B cell (primary cell): ENCODE data around the gene ZSWIM3. TPM values are rescaled to one million over a fixed set of nuclear protein-coding genes. Genes with fewer than 3 reads are reported as not detected.

ENCODE experiments used
- ATAC-seq: fragments of 200-7000 bp; cut with Tn5 transposase; one replicate; pipeline ENCODE4 v1.10.0; 2021; ENCODE audit warnings: low read depth, mild to moderate bottlenecking, moderate number of reproducible peaks, moderate library complexity
- CTCF ChIA-PET: fragments of 350-600 bp; sonication (Branson Sonifier 250); formaldehyde crosslinking; loops from one replicate; lab custom pipeline; 2021; ENCODE audit warnings: antibody characterized with exemption, inconsistent platforms; lab: Charles Lee
- POLR2A ChIA-PET: fragments of 350-600 bp; sonication (Branson Sonifier 250); formaldehyde crosslinking; loops from one replicate; lab custom pipeline; 2021; ENCODE audit warnings: antibody characterized with exemption; lab: Charles Lee
- DNase-seq: peaks from one replicate; pipeline ENCODE4 v3.0.0; 2013
- H2AFZ ChIP-seq: 2 replicates; pipeline ENCODE4 v1.6.1; 2012; ENCODE audit warnings: mild to moderate bottlenecking, low read depth, low read length; ENCODE audit not compliant: insufficient read depth, poor library complexity, severe bottlenecking
- H3K27ac ChIP-seq, 2 donors: 1 replicate in 1 of 2; 2 replicates in 1 of 2; pipeline ENCODE4 v1.5.1; 2012 to 2013; ENCODE audit warnings: low read length in 2 of 2, mild to moderate bottlenecking in 2 of 2, moderate library complexity in 1 of 2
- H3K27me3 ChIP-seq, 4 experiments: fragments of 200-600 bp in 1 of 4; sonication (generic) in 1 of 4; replicated peaks in 1 of 4; 1 replicate in 2 of 4; 2 replicates in 2 of 4; pipeline versions ENCODE4 v1.6.1 to v1.7.0; 2013 to 2016; ENCODE audit warnings: low read length in 3 of 4, mild to moderate bottlenecking in 2 of 4, mixed read lengths in 1 of 4, moderate library complexity in 1 of 4; ENCODE audit not compliant: insufficient read depth in 4 of 4, control insufficient read depth in 3 of 4; ENCODE audit errors: control extremely low read depth in 1 of 4
- H3K36me3 ChIP-seq, 2 experiments: replicated peaks in 1 of 2; 1 replicate in 1 of 2; 2 replicates in 1 of 2; pipeline versions ENCODE4 v1.6.1 to v1.7.1; 2013; ENCODE audit warnings: low read length in 1 of 2; ENCODE audit not compliant: insufficient read depth in 2 of 2, control insufficient read depth in 1 of 2; ENCODE audit errors: control extremely low read depth in 1 of 2, extremely low read depth in 1 of 2
- H3K4me1 ChIP-seq, 2 donors: fragments of 200-600 bp in 1 of 2; sonication (generic) in 1 of 2; 1 replicate in 1 of 2; 2 replicates in 1 of 2; pipeline versions ENCODE4 v1.5.1 to v1.6.1; 2013 to 2017; ENCODE audit warnings: low read length in 2 of 2; ENCODE audit not compliant: control insufficient read depth in 2 of 2, insufficient read depth in 2 of 2
- H3K4me2 ChIP-seq: replicated peaks from 2 replicates; pipeline ENCODE3; 2012; ENCODE audit warnings: mild to moderate bottlenecking, low read depth, low read length; ENCODE audit not compliant: poor library complexity, severe bottlenecking
- H3K4me3 ChIP-seq, 5 experiments: fragments of 200-600 bp in 1 of 5; sonication (generic) in 1 of 5; 1 replicate in 3 of 5; 2 replicates in 2 of 5; pipeline versions ENCODE4 v1.5.1 to v1.7.0; 2011 to 2016; ENCODE audit warnings: low read length in 4 of 5, mild to moderate bottlenecking in 4 of 5, low read depth in 2 of 5, control low read depth in 1 of 5, moderate library complexity in 1 of 5; ENCODE audit not compliant: insufficient read depth in 1 of 5; ENCODE audit errors: control extremely low read depth in 1 of 5, extremely low read depth in 1 of 5
- H3K79me2 ChIP-seq: fragments of 200-600 bp; sonication (generic); one replicate; pipeline ENCODE4 v1.6.0; 2016; ENCODE audit warnings: low read length; ENCODE audit not compliant: control insufficient read depth, insufficient read depth
- H3K9ac ChIP-seq: fragments of 200-600 bp; sonication (generic); 2 replicates; pipeline ENCODE4 v1.6.1; 2017; ENCODE audit warnings: mild to moderate bottlenecking, low read length, moderate library complexity
- H3K9me3 ChIP-seq, 3 donors: one replicate each; pipeline versions ENCODE4 v1.6.1 to v1.7.1; 2013; ENCODE audit warnings: low read length in 2 of 3; ENCODE audit not compliant: control insufficient read depth in 2 of 3, insufficient read depth in 1 of 3; ENCODE audit errors: control extremely low read depth in 1 of 3
- H4K20me1 ChIP-seq: 2 replicates; pipeline ENCODE4 v1.6.0; 2012; ENCODE audit warnings: mild to moderate bottlenecking, low read length; ENCODE audit not compliant: insufficient read depth, control insufficient read depth, poor library complexity, severe bottlenecking
- H3K27ac Mint-ChIP-seq: one replicate; pipeline ENCODE4 v1.8.0; 2021; ENCODE audit warnings: mixed read lengths
- H3K27me3 Mint-ChIP-seq: one replicate; pipeline ENCODE4 v1.8.0; 2021; ENCODE audit warnings: mixed read lengths
- H3K4me1 Mint-ChIP-seq: one replicate; pipeline ENCODE4 v1.8.0; 2021; ENCODE audit warnings: mixed read lengths
- H3K4me3 Mint-ChIP-seq: one replicate; pipeline ENCODE4 v1.8.0; 2021; ENCODE audit warnings: mixed read lengths
- H3K9me3 Mint-ChIP-seq: one replicate; pipeline ENCODE4 v1.8.0; 2022; ENCODE audit warnings: mixed read lengths; ENCODE audit not compliant: insufficient read depth
- CTCF ChIP-seq: fragments of 200-600 bp; IDR thresholded peaks from one replicate; pipeline ENCODE4 v1.8.0; 2022; ENCODE audit warnings: antibody characterized with exemption, mild to moderate bottlenecking
- EZH2 ChIP-seq: IDR thresholded peaks from 2 replicates; pipeline ENCODE4 v1.6.1; 2012; ENCODE audit warnings: borderline replicate concordance, low read depth, mild to moderate bottlenecking, moderate library complexity, low read length; ENCODE audit not compliant: insufficient read depth, poor library complexity, severe bottlenecking
- WGBS: methylation state at CpG from one replicate; pipeline ENCODE4 v1.1.5; 2013; ENCODE audit warnings: missing lambda C conversion rate; ENCODE audit not compliant: insufficient coverage; 5-methylcytosine and 5-hydroxymethylcytosine counted together
- intact Hi-C: fragments of 100-400 bp; cut with micrococcal nuclease; formaldehyde crosslinking; loops from one replicate; pipeline ENCODE4 v1.10.0; 2022
- polyA plus RNA-seq: library from polyadenylated mRNA; depleted of rRNA; stranded (reverse); fragments of >200 nt; gene quantifications from 2 replicates; pipeline ENCODE4 v1.2.3, GENCODE V29; 2012
- total RNA-seq, 2 donors: library from RNA; stranded (reverse); fragments of 120-200 nt in 1 of 2; gene quantifications; 1 replicate in 1 of 2; 2 replicates in 1 of 2; pipeline versions ENCODE4 v1.2.3 to v1.2.4, GENCODE V29; 2013 to 2022

Gene ZSWIM3
- total and polyA plus RNA-seq, 2 donors (not counting 1 experiment from before 2014, with no cell fraction given): 4.0 to 7.1 TPM

GRCh38 chr20:45850926-45851325 lies 6.5 kb upstream of the ZSWIM3 start:
- H3K36me3 ChIP-seq: peaks cover 3 to 58% of the 10 kb centered on the region in 2 experiments
- no peak overlapping the region for H3K4me3 ChIP-seq
- H3K27ac Mint-ChIP-seq: no peak overlapping the region
- ATAC-seq (no peak), DNase-seq (no peak)
- no peak overlapping the region for H2AFZ ChIP-seq
- H3K4me1 Mint-ChIP-seq: peaks cover 11% of the 10 kb centered on the region
- no peaks in the 10 kb centered on the region for H4K20me1 ChIP-seq
- intact Hi-C loops: no loop called here
- H3K79me2 ChIP-seq: peaks cover 39% of the 10 kb centered on the region
- no peak overlapping the region for H3K27ac ChIP-seq
- H3K4me3 Mint-ChIP-seq: no peak overlapping the region
- H3K9me3 ChIP-seq: no peaks in the 10 kb centered on the region
- H3K9me3 Mint-ChIP-seq: no peaks in the 10 kb centered on the region
- no peak overlapping the region for H3K4me2 ChIP-seq
- H3K4me1 ChIP-seq: peaks cover 3 to 10% of the 10 kb centered on the region in 2 donors
- ChIA-PET POLR2A (no interaction called here), CTCF (interaction anchor here (1.0 to 1.7 kb wide), 2 partner anchors 9 to 27 kb away, joined by 3 to 4 read pairs; no protein-coding TSS in a partner anchor)
- H3K27me3 Mint-ChIP-seq: no peaks in the 10 kb centered on the region
- no peak for TF ChIP-seq EZH2
- TF ChIP-seq CTCF: no peak
- H3K27me3 ChIP-seq: no peaks in the 10 kb centered on the region
- whole genome bisulfite sequencing: 57% methylated on average over 1 of the region's 1 CpG
- no peak overlapping the region for H3K9ac ChIP-seq

- no peak overlapping the region for H3K27ac ChIP-seq
- intact Hi-C loops: no loop called here
- H3K9ac ChIP-seq: no peak overlapping the region
- ChIA-PET CTCF (interaction anchor here (1.0 to 1.7 kb wide), 2 partner anchors 9 to 27 kb away, joined by 3 to 4 read pairs; no protein-coding TSS in a partner anchor), POLR2A (no interaction called here)
- no peak overlapping the region for H3K4me3 Mint-ChIP-seq
- no peaks in the 10 kb centered on the region for H3K9me3 Mint-ChIP-seq
- no peak for DNase-seq
- ATAC-seq: no peak
- H3K27me3 Mint-ChIP-seq: no peaks in the 10 kb centered on the region
- peaks cover 14% of the 10 kb centered on the region for H3K4me1 Mint-ChIP-seq
- no peak overlapping the region for H3K27ac Mint-ChIP-seq
- peaks cover 0 to 52% of the 10 kb centered on the region in 2 experiments for H3K36me3 ChIP-seq
- H3K79me2 ChIP-seq: peaks cover 44% of the 10 kb centered on the region
- H3K9me3 ChIP-seq: no peaks in the 10 kb centered on the region
- TF ChIP-seq EZH2: no peak
- TF ChIP-seq CTCF: no peak
- no peak overlapping the region for H2AFZ ChIP-seq
- H3K4me2 ChIP-seq: no peak overlapping the region
- H3K27me3 ChIP-seq: no peaks in the 10 kb centered on the region
- H3K4me3 ChIP-seq: no peak overlapping the region
- peaks cover 9 to 16% of the 10 kb centered on the region in 2 donors for H3K4me1 ChIP-seq
- no peaks in the 10 kb centered on the region for H4K20me1 ChIP-seq
Observed at GRCh38 chr20:45851501-45851900, 5.9 kb upstream of the ZSWIM3 start.
